Ishikawa (cell line): ENCODE measurements around the gene B4GAT1.

Experiments used
- CEBPB ChIP-seq: IDR thresholded peaks from 2 replicates; pipeline ENCODE4 v1.6.1; 2012
- CREB1 ChIP-seq: IDR thresholded peaks from 2 replicates; pipeline ENCODE4 v1.6.1; 2012; ENCODE audit warnings: low read depth
- EGR1 ChIP-seq: IDR thresholded peaks from 2 replicates; pipeline ENCODE4 v1.6.1; 2012
- EP300 ChIP-seq: IDR thresholded peaks from 2 replicates; pipeline ENCODE4 v1.6.1; 2012; ENCODE audit warnings: borderline replicate concordance
- FOXM1 ChIP-seq: IDR thresholded peaks from 2 replicates; pipeline ENCODE4 v1.6.1; 2012; ENCODE audit warnings: low read depth, borderline replicate concordance
- MAX ChIP-seq: IDR thresholded peaks from 2 replicates; pipeline ENCODE4 v1.6.1; 2012
- NFIC ChIP-seq: IDR thresholded peaks from 2 replicates; pipeline ENCODE4 v1.6.1; 2012
- RAD21 ChIP-seq: IDR thresholded peaks from 2 replicates; pipeline ENCODE4 v1.6.1; 2012; ENCODE audit warnings: low read depth
- TAF1 ChIP-seq: IDR thresholded peaks from 2 replicates; pipeline ENCODE4 v1.6.1; 2012; ENCODE audit warnings: low read depth, mild to moderate bottlenecking
- TCF12 ChIP-seq: IDR thresholded peaks from 2 replicates; pipeline ENCODE4 v1.6.1; 2012; ENCODE audit warnings: low read depth
- TEAD4 ChIP-seq: IDR thresholded peaks from 2 replicates; pipeline ENCODE4 v1.6.1; 2012
- USF1 ChIP-seq: IDR thresholded peaks from 2 replicates; pipeline ENCODE4 v1.6.1; 2012
- YY1 ChIP-seq: IDR thresholded peaks from 2 replicates; pipeline ENCODE4 v1.6.1; 2012; ENCODE audit warnings: low read depth
- ZBTB7A ChIP-seq: IDR thresholded peaks from 2 replicates; pipeline ENCODE4 v1.6.1; 2012; ENCODE audit warnings: low read depth
- TF ChIP-seq, protein P1 (sequence below): IDR thresholded peaks from 2 replicates; pipeline ENCODE4 v1.6.1; 2012; ENCODE audit warnings: low read depth, mild to moderate bottlenecking

The B4GAT1 gene

DNA sequence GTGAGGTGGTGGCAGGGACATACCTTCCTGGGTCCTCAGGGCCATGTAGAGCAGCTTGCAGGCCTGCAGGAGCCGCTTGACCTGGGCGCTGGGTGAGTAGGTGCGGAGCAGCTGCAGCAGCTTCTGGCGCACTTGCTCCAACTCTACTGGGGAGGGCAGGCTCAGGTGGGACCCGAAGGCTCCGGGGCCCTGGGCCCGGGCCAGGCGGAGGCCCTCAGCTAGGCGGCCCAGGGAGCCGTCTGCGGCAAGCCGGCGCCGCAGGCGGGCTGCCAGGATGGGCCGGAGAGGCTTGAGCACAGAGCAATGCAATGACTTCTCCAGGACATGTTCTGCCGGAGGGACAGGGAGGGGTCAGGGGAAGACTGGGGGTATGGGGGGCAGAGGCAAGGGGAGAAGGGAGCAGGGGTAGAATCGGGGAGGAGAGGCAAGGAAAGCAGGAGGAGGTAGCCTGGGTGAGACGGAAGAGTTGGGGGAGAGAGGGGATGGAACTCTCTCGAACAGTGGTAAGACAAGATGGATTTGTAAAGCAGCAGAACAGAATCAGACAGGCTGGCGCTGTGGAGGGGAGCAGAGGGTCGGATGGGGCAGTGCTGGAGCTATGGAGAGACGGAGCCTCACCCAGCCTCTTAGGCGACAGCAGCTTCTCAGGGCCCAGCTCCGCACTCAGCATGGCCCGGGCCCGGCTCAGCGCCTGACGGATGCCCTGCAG lies 13.4 kb downstream of the B4GAT1 start:
- TF ChIP-seq FOXM1: no peak
- no peak for TF ChIP-seq RAD21
- TF ChIP-seq EP300: no peak
- no peak for TF ChIP-seq MAX
- no peak for TF ChIP-seq USF1
- no peak for TF ChIP-seq TCF12

GRCh38 chr11:66333220-66333877 lies 14.1 kb downstream of the B4GAT1 start:
- no peak for TF ChIP-seq RAD21
- TF ChIP-seq EGR1: no peak
- no peak for TF ChIP-seq EP300
- no peak for TF ChIP-seq CREB1
- TF ChIP-seq MAX: no peak
- TF ChIP-seq TCF12: no peak
- TF ChIP-seq TEAD4: no peak
- TF ChIP-seq ZBTB7A: no peak
- TF ChIP-seq FOXM1: no peak
- no peak for TF ChIP-seq USF1
- TF ChIP-seq CEBPB: no peak
- no peak for TF ChIP-seq YY1
- TF ChIP-seq, protein P1, sequence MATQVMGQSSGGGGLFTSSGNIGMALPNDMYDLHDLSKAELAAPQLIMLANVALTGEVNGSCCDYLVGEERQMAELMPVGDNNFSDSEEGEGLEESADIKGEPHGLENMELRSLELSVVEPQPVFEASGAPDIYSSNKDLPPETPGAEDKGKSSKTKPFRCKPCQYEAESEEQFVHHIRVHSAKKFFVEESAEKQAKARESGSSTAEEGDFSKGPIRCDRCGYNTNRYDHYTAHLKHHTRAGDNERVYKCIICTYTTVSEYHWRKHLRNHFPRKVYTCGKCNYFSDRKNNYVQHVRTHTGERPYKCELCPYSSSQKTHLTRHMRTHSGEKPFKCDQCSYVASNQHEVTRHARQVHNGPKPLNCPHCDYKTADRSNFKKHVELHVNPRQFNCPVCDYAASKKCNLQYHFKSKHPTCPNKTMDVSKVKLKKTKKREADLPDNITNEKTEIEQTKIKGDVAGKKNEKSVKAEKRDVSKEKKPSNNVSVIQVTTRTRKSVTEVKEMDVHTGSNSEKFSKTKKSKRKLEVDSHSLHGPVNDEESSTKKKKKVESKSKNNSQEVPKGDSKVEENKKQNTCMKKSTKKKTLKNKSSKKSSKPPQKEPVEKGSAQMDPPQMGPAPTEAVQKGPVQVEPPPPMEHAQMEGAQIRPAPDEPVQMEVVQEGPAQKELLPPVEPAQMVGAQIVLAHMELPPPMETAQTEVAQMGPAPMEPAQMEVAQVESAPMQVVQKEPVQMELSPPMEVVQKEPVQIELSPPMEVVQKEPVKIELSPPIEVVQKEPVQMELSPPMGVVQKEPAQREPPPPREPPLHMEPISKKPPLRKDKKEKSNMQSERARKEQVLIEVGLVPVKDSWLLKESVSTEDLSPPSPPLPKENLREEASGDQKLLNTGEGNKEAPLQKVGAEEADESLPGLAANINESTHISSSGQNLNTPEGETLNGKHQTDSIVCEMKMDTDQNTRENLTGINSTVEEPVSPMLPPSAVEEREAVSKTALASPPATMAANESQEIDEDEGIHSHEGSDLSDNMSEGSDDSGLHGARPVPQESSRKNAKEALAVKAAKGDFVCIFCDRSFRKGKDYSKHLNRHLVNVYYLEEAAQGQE: no peak
- TF ChIP-seq NFIC: no peak

DNA sequence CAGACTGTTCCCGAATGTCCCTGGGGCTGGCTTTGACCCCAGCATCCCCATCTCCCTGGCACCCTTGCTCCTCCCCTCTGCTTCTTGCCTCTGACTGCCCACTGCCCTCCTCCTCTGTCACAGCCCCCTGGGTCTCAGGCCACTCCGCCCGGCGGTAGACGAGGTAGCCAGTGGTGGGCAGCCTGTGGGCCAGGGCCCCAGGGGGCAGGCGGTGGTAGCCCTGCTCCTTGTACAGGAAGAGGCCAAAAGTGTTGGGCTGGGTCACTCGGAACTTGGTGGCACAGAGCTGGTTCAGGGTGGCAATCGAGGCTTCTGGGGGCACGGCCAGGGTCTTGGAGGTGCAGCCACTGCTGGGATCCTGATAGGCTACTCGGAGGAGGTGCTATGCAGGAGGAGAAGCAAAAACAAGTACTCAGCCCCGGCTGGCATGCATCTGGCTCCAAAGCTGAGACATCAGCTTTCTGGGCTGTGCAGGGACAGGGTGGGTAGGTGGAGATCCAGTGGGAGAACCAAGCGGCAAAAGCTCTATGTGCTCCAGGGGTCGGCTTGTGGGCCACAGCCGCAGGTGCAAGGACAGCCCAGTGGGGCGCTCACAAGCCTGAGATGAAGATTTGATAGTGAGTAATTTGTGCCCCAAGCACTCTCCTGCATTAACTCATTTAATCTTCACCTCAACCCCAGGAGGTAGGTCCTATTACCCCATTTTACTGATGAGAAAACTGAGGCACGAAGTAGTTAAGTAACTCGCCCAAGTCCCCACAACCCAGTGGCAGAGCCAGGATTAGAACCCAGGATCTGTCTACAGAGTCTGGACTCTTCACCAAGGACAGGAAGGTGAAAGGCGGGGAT lies 14.8 kb downstream of the B4GAT1 start:
- TF ChIP-seq EP300: no peak
- TF ChIP-seq, protein P1: no peak

DNA sequence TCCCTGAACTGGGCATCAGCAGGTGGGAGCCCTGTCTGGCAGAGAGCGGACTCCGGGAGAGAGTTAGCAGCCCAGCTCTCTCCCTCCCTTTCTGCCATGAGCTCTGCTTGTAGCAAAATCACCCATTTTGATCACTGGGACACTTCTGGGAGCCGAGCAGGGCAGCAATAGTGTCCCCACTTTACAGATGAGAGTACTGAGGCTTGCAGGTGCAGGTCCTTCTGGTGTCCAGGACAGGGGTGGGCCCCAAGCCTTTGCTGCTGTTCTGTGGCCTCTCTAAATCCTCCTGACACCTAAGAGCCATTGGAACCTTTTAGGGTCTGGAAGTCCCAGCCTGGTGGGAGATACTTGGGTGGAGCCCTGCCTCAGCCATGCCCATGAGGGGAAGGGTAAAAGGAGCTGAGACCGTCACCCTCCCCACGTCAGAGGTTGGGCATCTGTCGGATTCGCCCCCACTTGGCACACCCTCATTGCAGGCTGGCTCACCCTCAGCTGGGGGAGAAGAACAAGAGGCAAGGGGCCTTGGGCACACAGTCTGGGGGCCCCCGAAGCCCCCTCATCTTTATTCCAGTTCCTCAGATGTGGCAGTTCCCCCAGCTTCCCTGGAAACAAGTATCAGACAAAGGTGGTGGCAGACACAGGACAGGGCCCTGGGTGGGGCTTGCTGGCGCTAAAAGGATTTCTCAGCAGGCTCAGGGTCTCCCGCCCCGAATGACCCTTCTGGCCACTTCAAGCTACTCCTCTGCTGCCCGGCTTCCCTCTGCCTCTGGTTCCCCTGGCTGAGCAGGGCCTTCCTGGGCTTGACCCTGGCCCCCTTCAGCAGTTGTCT lies 15.7 kb downstream of the B4GAT1 start:
- TF ChIP-seq TCF12 (no peak), FOXM1 (no peak), ZBTB7A (no peak), MAX (no peak), RAD21 (no peak), EGR1 (no peak), NFIC (no peak), USF1 (no peak), TAF1 (no peak), EP300 (no peak), CREB1 (no peak), TEAD4 (no peak), CEBPB (no peak), YY1 (no peak)
- TF ChIP-seq, protein P1: no peak
